HCEC 1CT (cell line): Measurements from ENCODE around the gene VIPR1.

Experiments used
- DNase-seq: peaks from one replicate; pipeline ENCODE4 v3.0.0-alpha.2; 2017

Gene VIPR1

DNA sequence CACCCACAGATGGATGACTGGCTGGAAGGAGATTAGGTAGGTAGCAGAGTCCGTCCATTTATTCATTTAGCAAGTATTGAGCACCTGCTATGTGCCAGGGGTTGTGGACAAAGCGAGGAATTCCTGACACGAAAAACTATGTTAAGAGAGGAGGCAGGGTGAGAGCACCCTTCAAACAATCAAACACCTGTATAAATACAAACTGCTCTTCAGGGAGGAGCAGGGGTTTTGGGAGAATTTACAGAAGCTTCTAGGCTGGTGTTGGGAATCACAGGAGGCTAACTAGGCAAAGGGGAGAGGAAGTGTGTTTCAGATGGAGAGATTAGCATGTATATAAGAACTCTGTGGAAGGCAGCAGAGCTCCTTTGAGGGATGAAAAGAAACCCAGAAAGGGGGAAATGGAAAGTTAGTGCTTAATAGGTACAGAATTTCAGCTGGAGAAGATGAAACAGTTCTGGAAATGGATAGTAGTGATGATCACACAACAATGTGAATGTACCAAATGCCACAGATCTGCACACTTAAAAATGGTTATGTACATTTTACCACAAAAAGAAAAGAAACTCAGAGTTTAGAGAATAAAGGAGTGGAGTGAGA is 80.1 kb downstream of the VIPR1 start:
- DNase-seq: no peak
